ENCODE measurements around the gene SHB.

The SHB gene

DNA sequence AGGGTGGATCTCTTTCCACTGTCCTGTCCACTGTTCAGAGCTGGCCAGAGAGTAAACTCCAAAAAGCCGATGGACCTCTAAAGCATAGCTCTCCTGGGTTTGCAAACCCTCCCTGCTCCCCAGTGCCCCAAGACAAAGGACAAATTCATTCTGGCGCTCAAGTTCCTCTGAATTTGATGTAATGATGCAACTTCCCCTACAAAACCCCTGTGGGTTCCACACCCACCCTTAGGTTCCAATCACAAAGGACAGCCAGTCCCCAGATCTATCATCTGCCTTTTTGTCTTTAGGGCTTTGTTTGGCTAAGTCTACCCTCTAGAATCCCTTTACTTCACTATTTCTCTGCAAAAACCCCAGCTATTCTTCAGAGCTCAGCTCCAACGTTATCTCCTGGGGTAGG, 107.7 kb downstream of the SHB start:
- H3K4me3 ChIP-seq (ENCODE audit: low read depth, low read length): no peak overlapping the region
- TF ChIP-seq, protein P1, sequence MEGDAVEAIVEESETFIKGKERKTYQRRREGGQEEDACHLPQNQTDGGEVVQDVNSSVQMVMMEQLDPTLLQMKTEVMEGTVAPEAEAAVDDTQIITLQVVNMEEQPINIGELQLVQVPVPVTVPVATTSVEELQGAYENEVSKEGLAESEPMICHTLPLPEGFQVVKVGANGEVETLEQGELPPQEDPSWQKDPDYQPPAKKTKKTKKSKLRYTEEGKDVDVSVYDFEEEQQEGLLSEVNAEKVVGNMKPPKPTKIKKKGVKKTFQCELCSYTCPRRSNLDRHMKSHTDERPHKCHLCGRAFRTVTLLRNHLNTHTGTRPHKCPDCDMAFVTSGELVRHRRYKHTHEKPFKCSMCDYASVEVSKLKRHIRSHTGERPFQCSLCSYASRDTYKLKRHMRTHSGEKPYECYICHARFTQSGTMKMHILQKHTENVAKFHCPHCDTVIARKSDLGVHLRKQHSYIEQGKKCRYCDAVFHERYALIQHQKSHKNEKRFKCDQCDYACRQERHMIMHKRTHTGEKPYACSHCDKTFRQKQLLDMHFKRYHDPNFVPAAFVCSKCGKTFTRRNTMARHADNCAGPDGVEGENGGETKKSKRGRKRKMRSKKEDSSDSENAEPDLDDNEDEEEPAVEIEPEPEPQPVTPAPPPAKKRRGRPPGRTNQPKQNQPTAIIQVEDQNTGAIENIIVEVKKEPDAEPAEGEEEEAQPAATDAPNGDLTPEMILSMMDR (IDR thresholded peaks at IDR 0.05; ENCODE audit: insufficient read depth, low read depth, low read length, missing control alignments): no peak
- no peak for DNase-seq (ENCODE audit: low read depth)

DNA sequence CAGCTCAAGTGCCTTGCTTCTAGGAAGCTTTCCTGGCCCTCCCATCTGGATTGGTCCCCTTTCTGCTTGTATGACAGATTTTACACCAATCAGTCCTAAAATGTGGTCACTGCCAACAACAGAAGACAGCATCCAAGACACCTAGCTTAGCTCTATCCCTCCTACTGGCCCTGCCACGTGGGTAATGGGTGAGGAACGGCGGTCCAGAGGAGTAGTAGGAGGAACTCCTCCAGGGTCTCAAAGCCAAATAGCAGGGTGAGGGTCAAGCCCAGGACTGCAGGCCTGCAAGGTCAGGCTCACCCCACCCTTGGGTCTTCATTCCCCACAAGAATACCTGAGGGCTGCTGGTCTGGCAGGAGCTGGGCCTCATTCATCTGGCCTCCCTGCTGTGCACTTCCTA, 108.4 kb downstream of the SHB start:
- no peak for DNase-seq (ENCODE audit: low read depth)
- TF ChIP-seq, protein P1 (IDR thresholded peaks at IDR 0.05; ENCODE audit: insufficient read depth, low read depth, low read length, missing control alignments): no peak
- no peak overlapping the region for H3K4me3 ChIP-seq (ENCODE audit: low read depth, low read length)

DNA sequence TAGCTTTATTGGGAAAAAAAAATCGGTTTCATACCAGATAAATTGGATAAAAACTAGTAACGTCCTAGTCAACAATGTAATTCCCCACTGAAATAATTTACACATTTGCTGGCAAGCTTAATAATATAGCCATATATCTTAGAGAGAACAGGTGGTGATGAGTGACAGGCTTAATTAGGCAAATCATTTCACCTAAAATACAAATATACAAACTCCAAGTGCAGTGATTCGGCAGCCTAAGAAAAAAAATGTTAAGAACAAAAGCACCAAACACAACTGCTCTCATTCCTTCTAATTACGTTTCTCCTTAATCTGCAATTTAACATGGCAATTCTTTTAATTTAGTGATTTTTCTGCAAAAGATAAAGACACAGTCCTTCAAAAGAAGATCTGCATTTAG, 109.1 kb downstream of the SHB start:
- H3K4me3 ChIP-seq (ENCODE audit: low read depth, low read length): no peak overlapping the region
- DNase-seq (ENCODE audit: low read depth): no peak
- TF ChIP-seq, protein P1 (IDR thresholded peaks at IDR 0.05; ENCODE audit: insufficient read depth, low read depth, low read length, missing control alignments): no peak

DNA sequence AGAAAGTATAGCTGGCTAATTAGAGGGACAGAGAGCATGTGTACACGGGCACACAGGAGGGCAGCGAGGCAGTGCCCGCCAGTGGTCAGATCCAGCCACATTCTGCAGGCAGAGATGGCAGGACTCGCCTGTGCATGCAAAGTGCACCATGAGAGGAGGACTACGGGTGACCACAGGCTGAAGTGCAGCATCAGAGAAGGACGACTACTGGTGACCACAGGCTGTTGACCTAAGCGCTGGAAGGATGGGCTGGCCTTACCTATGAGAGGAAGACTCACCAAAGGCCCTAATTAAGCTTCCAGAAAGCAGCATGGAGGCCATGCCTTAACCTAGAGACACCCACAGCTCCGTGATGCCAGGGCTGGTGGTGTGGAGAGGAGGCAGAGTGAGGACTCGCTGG, 110.9 kb downstream of the SHB start:
- no peak for DNase-seq (ENCODE audit: low read depth)
- TF ChIP-seq, protein P1 (IDR thresholded peaks at IDR 0.05; ENCODE audit: insufficient read depth, low read depth, low read length, missing control alignments): no peak
- no peak overlapping the region for H3K4me3 ChIP-seq (ENCODE audit: low read depth, low read length)

DNA sequence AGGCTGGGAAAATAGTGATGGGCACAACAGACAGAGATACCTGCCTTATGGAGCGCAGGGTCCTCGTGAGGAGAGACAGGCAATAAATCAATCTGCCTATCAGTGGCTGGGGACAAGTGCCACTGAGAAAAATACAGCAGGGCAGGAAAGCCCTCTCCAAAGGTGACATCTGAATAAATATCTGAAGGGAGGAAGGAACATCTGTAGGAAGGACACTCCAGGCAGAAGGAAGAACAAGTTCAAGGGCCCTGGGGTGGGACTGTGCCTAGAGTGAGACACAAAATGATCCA, 111.4 kb downstream of the SHB start:
- no peak for DNase-seq (ENCODE audit: low read depth)
- no peak overlapping the region for H3K4me3 ChIP-seq (ENCODE audit: low read depth, low read length)
- TF ChIP-seq, protein P1 (IDR thresholded peaks at IDR 0.05; ENCODE audit: insufficient read depth, low read depth, low read length, missing control alignments): no peak

DNA sequence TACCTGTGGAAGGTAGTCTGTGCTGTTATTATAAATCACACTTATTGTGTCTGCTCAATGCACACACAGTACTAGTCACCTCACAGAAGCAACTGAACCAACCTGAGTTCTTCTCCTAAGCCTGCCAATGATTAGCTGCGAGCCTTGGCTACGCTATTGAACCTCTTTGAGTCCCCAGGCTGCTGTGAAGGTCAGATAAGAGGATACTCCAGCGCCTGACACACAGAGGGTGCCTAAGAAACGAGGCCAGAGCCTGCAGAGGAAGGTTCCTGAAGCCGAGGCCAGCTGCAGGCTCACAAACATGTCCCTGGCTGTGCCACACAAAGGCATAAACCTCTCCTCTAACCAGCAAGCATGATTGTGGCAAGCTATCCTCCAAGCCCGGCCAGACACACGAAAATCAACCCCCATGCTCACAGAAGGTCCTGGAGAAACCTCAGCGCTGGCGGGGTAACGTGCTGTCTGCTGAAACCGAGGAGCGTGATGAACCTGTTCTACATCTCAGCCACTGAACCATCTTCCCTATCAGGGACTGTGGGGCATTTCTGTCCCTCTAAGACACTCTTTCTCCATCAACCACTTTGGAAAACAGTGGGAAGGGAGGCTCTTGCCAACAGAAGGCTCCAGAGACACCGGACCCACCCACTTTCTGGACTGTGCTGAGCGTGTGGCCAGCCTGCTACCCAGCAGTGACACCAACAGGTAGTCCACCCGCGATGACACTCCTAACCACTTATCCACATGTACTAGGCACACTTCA, 111.9 kb downstream of the SHB start:
- TF ChIP-seq, protein P1 (IDR thresholded peaks at IDR 0.05; ENCODE audit: insufficient read depth, low read depth, low read length, missing control alignments): no peak
- H3K4me3 ChIP-seq (ENCODE audit: low read depth, low read length): no peak overlapping the region
- DNase-seq (ENCODE audit: low read depth): no peak

DNA sequence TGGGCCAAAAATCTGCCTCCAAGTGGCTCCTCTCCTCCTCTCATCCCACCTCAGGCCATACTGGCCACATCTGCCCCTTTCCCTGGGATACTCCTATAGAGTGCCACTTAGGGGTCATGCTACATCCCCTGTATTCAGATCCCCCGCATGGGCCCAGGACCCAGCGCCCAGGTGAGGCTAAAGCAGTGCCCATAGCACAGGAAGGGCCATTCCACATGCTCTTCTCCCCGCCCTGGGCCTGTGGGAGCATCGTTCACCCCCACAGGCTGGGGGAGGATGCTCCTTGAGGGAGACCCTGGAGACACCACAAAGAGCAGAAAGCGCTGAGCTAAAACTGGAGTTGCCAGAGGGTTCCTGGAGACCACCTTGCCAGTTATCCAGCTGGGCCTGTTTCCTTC, 112.6 kb downstream of the SHB start:
- TF ChIP-seq, protein P1 (IDR thresholded peaks at IDR 0.05; ENCODE audit: insufficient read depth, low read depth, low read length, missing control alignments): no peak

More for the DNA sequence above, 112.6 kb downstream of the SHB start:
- DNase-seq (ENCODE audit: low read depth): no peak
- no peak overlapping the region for H3K4me3 ChIP-seq (ENCODE audit: low read depth, low read length)
